ENCODE data around the gene TRPV6.

TRPV6 gene

DNA sequence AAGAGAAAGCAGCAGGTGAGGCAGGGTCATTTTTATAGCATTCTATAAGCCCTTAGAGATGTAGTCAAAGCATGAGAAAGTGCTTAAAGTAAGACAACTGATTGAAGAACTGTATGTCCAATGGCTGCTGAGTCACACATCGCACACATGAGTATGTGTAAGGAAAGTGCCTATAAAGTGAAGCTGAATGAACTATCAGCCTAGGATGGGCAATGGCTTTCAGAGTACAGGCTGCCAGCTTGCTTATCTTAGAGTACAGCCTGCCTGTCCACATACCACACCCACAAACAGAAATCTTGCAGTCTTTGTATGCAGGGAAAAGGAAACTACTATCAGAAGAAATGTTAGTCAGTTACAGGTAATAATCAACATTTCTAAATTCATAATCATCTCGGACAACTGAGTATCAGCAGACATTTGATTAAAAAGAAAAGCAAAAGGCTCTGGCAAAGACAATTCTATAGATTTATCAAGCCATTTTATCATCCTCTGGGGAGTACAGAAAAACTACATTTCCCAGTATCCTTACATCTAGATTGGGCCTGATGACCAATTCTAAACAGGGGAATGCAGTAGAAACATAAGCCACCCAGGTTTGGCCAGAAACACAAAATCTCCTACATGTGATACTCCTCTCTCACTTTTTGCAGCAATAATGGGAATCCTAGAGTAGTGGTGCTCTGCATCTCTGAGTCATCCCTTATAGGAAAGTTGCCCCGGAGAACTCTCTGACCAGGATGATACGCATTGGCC lies 46.9 kb downstream of the TRPV6 start:
- DNase-seq: no peak

DNA sequence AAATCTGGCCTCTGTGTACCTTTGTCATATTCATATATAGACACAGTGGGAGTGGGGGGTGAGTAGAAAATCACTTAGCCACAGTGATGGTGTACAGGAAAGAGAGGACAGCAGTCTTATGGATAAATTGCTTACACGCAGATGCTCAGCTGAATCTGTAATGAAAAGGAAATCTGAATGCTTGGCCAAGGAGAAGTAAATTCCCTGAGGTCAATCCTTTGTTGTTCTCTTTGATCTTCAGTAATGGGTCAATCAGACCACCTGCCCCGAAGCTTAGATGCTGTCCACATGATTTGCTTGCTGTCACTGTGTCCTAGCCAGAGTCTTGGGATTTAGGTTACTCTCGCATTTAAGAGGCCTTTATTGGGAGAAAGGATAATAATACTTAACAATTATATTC lies 49.1 kb downstream of the TRPV6 start:
- no peak for DNase-seq

DNA sequence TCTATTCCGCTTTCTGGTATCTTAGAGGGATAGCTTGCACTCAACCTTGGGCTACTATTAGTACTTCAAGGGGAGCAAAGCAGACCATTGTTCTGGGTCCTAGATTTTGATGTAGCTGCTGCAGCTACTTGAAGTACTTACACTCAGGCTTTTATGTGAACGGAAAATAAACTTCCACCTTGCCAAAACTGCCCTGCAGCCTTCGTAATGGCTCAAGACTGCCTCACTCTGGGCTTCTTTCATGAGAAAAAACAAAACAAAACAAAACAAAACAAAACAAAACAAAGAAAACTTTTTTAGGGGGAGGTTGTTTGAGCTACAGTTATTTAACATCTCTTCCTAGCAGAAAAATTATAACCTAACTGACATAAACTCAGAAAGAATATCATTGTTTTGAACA lies 50.1 kb downstream of the TRPV6 start:
- no peak for DNase-seq

DNA sequence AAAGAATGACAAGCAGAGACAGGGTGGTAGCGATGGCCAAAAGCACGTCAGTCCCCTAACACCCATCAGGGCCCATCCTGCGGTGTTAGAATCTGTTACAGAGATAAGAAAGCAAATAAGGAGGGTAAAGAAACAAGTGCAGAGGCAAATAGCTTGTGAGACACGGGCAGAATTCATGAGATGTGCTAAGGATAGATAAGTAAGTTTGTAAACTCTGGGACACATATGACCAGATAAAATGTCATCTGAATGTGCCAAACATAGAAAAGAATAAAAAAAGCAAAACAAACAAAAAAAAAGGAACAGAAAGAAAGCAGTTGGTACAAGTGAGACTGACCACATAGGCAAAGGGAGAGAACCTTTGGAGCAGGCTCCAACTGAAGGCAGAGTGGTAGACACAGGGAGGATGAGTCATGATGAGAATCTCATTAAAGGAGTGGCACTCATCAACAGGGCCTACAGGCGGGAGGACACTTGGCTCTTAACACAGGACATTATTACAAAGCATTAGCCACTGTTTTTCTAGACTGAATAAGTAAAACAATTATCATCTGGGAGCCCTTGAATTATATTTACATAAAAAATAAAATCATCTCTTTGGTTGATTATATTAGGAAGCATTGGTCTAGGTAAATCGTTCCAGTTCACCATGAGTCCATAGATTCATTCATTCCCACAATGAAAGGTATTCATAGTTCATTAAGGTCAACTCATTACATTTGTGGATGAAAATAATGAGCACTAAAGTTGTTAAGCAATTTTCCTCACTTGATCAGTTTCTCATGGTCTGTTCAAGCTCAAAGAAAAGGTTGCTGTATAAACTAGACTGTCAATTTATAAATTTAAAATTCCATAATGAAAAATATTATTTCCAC lies 52.1 kb downstream of the TRPV6 start:
- DNase-seq: no peak

DNA sequence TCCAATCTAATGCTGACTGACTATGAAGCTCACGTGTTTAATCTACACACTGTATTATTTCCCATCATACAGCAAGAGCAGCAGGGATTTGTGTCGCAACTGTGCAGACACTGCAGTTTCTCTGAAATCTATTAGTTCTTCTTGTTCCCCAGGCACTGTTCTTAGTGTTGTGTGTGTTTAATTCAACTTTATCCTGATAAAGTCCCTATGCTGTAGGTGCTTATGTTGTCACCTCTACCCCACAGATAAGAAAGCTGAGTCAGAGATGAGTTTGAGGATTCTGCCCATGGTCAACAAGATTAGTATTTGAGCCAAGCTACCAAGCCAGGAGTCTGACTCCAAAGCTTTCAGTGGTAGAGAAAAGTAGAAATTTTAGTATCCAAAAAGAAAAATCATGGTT lies 53.1 kb downstream of the TRPV6 start:
- DNase-seq: no peak

DNA sequence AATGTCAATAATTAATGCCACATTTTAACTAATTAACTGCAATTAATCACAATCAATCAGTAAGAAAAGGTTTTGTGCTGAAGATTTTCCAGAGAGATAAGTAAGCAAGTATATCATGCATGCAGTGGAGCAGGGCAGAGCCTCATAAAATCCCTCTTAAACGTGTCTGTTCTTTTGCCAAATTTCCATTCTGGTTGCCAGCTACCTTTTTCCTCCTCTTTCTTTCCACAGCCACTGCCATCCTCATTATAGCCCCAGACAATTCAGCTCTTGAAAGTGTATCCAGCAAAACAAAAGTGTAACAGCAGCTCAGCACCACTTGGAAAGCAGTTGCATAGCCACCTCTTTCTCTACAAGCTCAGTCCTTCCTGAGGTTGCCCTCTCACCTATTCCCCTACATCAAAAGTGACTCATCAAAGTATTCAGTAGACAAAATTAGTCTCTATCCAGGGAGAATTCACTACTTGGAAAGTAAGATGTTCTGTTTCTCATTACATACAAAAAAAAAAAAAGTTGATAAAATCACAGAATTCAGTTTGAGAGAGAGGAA lies 57.5 kb downstream of the TRPV6 start:
- no peak for DNase-seq

DNA sequence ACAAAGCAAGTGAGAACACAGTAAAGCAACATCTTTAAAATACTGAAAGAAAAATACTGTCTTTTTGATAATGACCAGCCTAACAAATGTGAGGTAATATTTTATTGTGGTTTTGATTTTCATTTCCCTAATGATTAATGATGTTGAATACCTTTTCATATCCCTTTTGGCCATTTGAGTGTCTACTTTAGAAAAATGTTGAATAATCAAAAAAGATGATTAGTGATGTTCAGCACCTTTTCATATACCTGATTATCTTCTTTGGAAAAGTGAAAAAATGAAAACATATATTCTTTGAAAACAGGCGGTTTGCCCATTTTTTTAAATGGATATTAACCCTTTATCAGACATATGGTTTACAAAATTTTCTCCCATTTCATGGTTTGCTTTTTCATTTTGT lies 62.8 kb downstream of the TRPV6 start:
- DNase-seq: no peak

Measured in fibroblast of skin of right quadriceps (primary cell).